HepG2 (cell line): Measurements from ENCODE around the gene SRSF6. TPM values are rescaled to one million over a fixed set of nuclear protein-coding genes. Genes with fewer than 3 reads are reported as not detected.

Experiments used
- IRF2 ChIP-seq: IDR thresholded peaks from 2 replicates; pipeline ENCODE4 v1.6.1; 2018; ENCODE audit warnings: missing genetic modification reagents, missing compliant biosample characterization
- LCORL ChIP-seq, 2 experiments: fragments of 450-650 bp in 1 of 2; sonication (generic) in 1 of 2; formaldehyde crosslinking in 1 of 2; IDR thresholded peaks; 2 replicates each; pipeline versions ENCODE4 v1.5.0 to v1.6.1; 2017 to 2020; ENCODE audit warnings: antibody characterized with exemption in 1 of 2, missing genetic modification reagents in 1 of 2
- NFKB2 ChIP-seq: sonication (generic); formaldehyde crosslinking; IDR thresholded peaks from 2 replicates; pipeline ENCODE4 v1.4.0; 2020; ENCODE audit warnings: missing genetic modification reagents, borderline replicate concordance
- PAWR ChIP-seq: sonication (generic); formaldehyde crosslinking; IDR thresholded peaks from 2 replicates; pipeline ENCODE4 v1.4.0; 2020; ENCODE audit warnings: missing genetic modification reagents, mild to moderate bottlenecking, borderline replicate concordance
- RBM39 ChIP-seq: fragments of 200-400 bp; formaldehyde crosslinking; IDR thresholded peaks from one replicate; pipeline ENCODE4 v1.6.1; 2018; ENCODE audit warnings: antibody characterized with exemption, mild to moderate bottlenecking, low read depth, low read length; ENCODE audit not compliant: poor library complexity, severe bottlenecking
- REXO4 ChIP-seq: sonication (generic); formaldehyde crosslinking; IDR thresholded peaks from 2 replicates; pipeline ENCODE4 v1.8.0; 2022; ENCODE audit warnings: missing genetic modification reagents, mild to moderate bottlenecking, borderline replicate concordance
- SETDB1 ChIP-seq: sonication (generic); formaldehyde crosslinking; IDR thresholded peaks from 2 replicates; pipeline ENCODE4 v1.5.1; 2020; ENCODE audit warnings: missing genetic modification reagents, mild to moderate bottlenecking, borderline replicate concordance
- SKI ChIP-seq: fragments of 450-650 bp; IDR thresholded peaks from one replicate; pipeline ENCODE4 v1.6.1; 2018; ENCODE audit warnings: mild to moderate bottlenecking; ENCODE audit not compliant: partially characterized antibody
- YEATS4 ChIP-seq: sonication (generic); formaldehyde crosslinking; IDR thresholded peaks from 2 replicates; pipeline ENCODE4 v1.4.0; 2020; ENCODE audit warnings: missing genetic modification reagents, borderline replicate concordance
- ZNF30 ChIP-seq: sonication (generic); formaldehyde crosslinking; IDR thresholded peaks from 2 replicates; pipeline ENCODE4 v1.5.0; 2020; ENCODE audit warnings: mild to moderate bottlenecking, missing genetic modification reagents
- ZNF703 ChIP-seq: sonication (generic); formaldehyde crosslinking; IDR thresholded peaks from 2 replicates; pipeline ENCODE4 v1.5.1; 2020; ENCODE audit warnings: missing genetic modification reagents, mild to moderate bottlenecking, moderate library complexity, borderline replicate concordance
- ZNF780A ChIP-seq: sonication (generic); formaldehyde crosslinking; IDR thresholded peaks from 2 replicates; pipeline ENCODE4 v1.8.0; 2022; ENCODE audit warnings: mild to moderate bottlenecking, missing genetic modification reagents, moderate library complexity
- ZNF879 ChIP-seq: sonication (generic); formaldehyde crosslinking; IDR thresholded peaks from 2 replicates; pipeline ENCODE4 v1.8.1; 2023; ENCODE audit warnings: missing genetic modification reagents
- polyA plus RNA-seq, 8 experiments: library from polyadenylated mRNA; depleted of rRNA in 3 of 8; stranded (reverse) in 7 of 8; unstranded in 1 of 8; fragments of >200 nt; fragmentation: Illumina TruSeq in 4 of 8; extraction: Trizol in 4 of 8; gene quantifications; 2 replicates each; pipeline versions ENCODE4 v1.2.1 to v1.2.3, GENCODE V29; 2011 to 2016; ENCODE audit warnings: low read depth in 4 of 8, missing spikeins in 1 of 8, mixed read lengths in 1 of 8; ENCODE audit not compliant: insufficient read depth in 1 of 8
- total RNA-seq, 5 experiments: library from RNA; depleted of rRNA; stranded (reverse); fragments of >200 nt; fragmentation: Illumina TruSeq; extraction: Trizol; gene quantifications; 2 replicates each; pipeline ENCODE4 v1.2.3, GENCODE V29; 2016; ENCODE audit warnings: low read depth in 1 of 5
- TF ChIP-seq, protein P1 (sequence below), 2 experiments: IDR thresholded peaks; 2 replicates each; pipeline ENCODE4 v1.6.1; 2011 to 2012; ENCODE audit warnings: low read length in 2 of 2, borderline replicate concordance in 1 of 2, low read depth in 1 of 2, mild to moderate bottlenecking in 1 of 2, moderate library complexity in 1 of 2
- TF ChIP-seq, protein P2 (sequence below): sonication (generic); formaldehyde crosslinking; IDR thresholded peaks from 2 replicates; pipeline ENCODE4 v1.4.0; 2020; ENCODE audit warnings: missing genetic modification reagents, borderline replicate concordance
- TF ChIP-seq, protein P3 (sequence below): sonication (generic); formaldehyde crosslinking; IDR thresholded peaks from 2 replicates; pipeline ENCODE4 v1.5.0; 2020; ENCODE audit warnings: missing genetic modification reagents
- TF ChIP-seq, protein P4 (sequence below): sonication (generic); formaldehyde crosslinking; IDR thresholded peaks from 2 replicates; pipeline ENCODE4 v1.4.0; 2020; ENCODE audit warnings: mild to moderate bottlenecking, missing genetic modification reagents, borderline replicate concordance

SRSF6 gene
- total and polyA plus RNA-seq, 2 of the 13 experiments (the other 11 are each of a cell fraction or from before 2014, with no cell fraction given): 156 to 194 TPM

DNA sequence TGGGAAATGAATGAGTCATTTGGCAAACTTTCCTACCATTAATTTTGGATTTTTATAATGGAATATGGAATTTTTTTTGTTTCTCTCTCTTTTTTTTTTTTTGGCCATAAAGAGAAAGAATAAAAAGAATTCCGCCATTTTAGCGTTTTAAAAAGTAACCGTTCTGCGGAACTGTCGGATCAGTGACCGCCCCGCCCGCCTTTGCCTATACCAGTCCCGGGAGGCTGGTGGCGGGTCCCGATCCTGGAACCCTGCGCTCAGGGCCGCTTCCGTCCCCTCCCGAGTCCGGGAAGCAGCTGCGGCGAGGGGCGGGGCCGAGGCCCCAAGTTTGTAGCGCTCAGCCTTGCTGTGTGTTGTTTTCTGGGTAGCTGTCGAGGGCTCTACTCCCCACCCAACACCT lies 50.4 kb downstream of the SRSF6 start (continued):
- TF ChIP-seq, protein P1, sequence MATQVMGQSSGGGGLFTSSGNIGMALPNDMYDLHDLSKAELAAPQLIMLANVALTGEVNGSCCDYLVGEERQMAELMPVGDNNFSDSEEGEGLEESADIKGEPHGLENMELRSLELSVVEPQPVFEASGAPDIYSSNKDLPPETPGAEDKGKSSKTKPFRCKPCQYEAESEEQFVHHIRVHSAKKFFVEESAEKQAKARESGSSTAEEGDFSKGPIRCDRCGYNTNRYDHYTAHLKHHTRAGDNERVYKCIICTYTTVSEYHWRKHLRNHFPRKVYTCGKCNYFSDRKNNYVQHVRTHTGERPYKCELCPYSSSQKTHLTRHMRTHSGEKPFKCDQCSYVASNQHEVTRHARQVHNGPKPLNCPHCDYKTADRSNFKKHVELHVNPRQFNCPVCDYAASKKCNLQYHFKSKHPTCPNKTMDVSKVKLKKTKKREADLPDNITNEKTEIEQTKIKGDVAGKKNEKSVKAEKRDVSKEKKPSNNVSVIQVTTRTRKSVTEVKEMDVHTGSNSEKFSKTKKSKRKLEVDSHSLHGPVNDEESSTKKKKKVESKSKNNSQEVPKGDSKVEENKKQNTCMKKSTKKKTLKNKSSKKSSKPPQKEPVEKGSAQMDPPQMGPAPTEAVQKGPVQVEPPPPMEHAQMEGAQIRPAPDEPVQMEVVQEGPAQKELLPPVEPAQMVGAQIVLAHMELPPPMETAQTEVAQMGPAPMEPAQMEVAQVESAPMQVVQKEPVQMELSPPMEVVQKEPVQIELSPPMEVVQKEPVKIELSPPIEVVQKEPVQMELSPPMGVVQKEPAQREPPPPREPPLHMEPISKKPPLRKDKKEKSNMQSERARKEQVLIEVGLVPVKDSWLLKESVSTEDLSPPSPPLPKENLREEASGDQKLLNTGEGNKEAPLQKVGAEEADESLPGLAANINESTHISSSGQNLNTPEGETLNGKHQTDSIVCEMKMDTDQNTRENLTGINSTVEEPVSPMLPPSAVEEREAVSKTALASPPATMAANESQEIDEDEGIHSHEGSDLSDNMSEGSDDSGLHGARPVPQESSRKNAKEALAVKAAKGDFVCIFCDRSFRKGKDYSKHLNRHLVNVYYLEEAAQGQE (IDR thresholded peaks at IDR 0.05; ENCODE audit: borderline replicate concordance in 1 of 2, low read depth in 1 of 2, low read length in 2 of 2): no peak
- TF ChIP-seq RBM39: peak; percentile 25
- TF ChIP-seq PAWR (CRISPR knock-in tag): peak; percentile 16; the same call in 1 of the 2 replicates
- no peak for TF ChIP-seq ZNF879 (CRISPR knock-in tag)
- no peak for TF ChIP-seq SKI
- TF ChIP-seq, protein P2, sequence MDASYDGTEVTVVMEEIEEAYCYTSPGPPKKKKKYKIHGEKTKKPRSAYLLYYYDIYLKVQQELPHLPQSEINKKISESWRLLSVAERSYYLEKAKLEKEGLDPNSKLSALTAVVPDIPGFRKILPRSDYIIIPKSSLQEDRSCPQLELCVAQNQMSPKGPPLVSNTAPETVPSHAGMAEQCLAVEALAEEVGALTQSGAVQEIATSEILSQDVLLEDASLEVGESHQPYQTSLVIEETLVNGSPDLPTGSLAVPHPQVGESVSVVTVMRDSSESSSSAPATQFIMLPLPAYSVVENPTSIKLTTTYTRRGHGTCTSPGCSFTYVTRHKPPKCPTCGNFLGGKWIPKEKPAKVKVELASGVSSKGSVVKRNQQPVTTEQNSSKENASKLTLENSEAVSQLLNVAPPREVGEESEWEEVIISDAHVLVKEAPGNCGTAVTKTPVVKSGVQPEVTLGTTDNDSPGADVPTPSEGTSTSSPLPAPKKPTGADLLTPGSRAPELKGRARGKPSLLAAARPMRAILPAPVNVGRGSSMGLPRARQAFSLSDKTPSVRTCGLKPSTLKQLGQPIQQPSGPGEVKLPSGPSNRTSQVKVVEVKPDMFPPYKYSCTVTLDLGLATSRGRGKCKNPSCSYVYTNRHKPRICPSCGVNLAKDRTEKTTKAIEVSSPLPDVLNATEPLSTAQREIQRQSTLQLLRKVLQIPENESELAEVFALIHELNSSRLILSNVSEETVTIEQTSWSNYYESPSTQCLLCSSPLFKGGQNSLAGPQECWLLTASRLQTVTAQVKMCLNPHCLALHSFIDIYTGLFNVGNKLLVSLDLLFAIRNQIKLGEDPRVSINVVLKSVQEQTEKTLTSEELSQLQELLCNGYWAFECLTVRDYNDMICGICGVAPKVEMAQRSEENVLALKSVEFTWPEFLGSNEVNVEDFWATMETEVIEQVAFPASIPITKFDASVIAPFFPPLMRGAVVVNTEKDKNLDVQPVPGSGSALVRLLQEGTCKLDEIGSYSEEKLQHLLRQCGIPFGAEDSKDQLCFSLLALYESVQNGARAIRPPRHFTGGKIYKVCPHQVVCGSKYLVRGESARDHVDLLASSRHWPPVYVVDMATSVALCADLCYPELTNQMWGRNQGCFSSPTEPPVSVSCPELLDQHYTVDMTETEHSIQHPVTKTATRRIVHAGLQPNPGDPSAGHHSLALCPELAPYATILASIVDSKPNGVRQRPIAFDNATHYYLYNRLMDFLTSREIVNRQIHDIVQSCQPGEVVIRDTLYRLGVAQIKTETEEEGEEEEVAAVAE (CRISPR knock-in tag): 0 out of 2 replicates have a peak, but pooled peaks have one; percentile 27
- TF ChIP-seq, protein P3, sequence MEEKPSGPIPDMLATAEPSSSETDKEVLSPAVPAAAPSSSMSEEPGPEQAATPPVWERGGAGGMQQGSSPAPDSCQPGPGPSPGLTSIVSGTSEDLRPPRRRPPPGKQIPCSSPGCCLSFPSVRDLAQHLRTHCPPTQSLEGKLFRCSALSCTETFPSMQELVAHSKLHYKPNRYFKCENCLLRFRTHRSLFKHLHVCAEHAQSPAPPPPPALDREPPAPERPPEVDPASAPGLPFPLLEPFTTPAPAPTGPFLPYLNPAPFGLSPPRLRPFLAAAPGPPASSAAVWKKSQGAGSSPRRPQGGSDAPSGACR (CRISPR knock-in tag): peak; percentile 57; the same call in 1 of the 2 replicates
- 0 out of 2 replicates have a peak, but pooled peaks have one; percentile 44 for TF ChIP-seq SETDB1 (CRISPR knock-in tag)
- TF ChIP-seq IRF2: no peak
- TF ChIP-seq YEATS4 (CRISPR knock-in tag): no peak
- TF ChIP-seq NFKB2 (CRISPR knock-in tag): 0 out of 2 replicates have a peak, but pooled peaks have one; percentile 3
- TF ChIP-seq ZNF703 (CRISPR knock-in tag): 0 out of 2 replicates have a peak, but pooled peaks have one; percentile 67
- peak; percentile 59; the same call in 1 of the 2 replicates for TF ChIP-seq ZNF30 (CRISPR knock-in tag)
- no peak for TF ChIP-seq LCORL (IDR thresholded peaks at IDR 0.05)
- TF ChIP-seq LCORL (CRISPR knock-in tag; IDR thresholded peaks at IDR 0.05): peak; percentile 14; the same call in 1 of the 2 replicates
- 0 out of 2 replicates have a peak, but pooled peaks have one; percentile 5 for TF ChIP-seq REXO4 (CRISPR knock-in tag)
- TF ChIP-seq, protein P4, sequence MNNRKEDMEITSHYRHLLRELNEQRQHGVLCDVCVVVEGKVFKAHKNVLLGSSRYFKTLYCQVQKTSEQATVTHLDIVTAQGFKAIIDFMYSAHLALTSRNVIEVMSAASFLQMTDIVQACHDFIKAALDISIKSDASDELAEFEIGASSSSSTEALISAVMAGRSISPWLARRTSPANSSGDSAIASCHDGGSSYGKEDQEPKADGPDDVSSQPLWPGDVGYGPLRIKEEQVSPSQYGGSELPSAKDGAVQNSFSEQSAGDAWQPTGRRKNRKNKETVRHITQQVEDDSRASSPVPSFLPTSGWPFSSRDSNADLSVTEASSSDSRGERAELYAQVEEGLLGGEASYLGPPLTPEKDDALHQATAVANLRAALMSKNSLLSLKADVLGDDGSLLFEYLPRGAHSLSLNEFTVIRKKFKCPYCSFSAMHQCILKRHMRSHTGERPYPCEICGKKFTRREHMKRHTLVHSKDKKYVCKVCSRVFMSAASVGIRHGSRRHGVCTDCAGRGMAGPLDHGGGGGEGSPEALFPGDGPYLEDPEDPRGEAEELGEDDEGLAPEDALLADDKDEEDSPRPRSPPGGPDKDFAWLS: no peak
- peak; percentile 11; the same call in 1 of the 2 replicates for TF ChIP-seq ZNF780A
